H1 (cell line): ENCODE results near the gene GLDC. TPM values are rescaled to one million over a fixed set of nuclear protein-coding genes. Genes with fewer than 3 reads are reported as not detected.

ENCODE experiments used
- CTCF ChIA-PET: fragments of 300-600 bp; sonication (Branson Sonifier 250); formaldehyde crosslinking; loops from one replicate; lab custom pipeline; 2021; ENCODE audit not compliant: partially characterized antibody; lab: Charles Lee
- POLR2A ChIA-PET: fragments of 300-600 bp; sonication (Branson Sonifier 250); formaldehyde crosslinking; loops from one replicate; lab custom pipeline; 2021; ENCODE audit warnings: inconsistent platforms; ENCODE audit not compliant: partially characterized antibody; lab: Charles Lee
- DNase-seq, 2 experiments: peaks; one replicate each; pipeline versions ENCODE4 v3.0.0 to v3.0.0-alpha.2; 2010 to 2022; ENCODE audit warnings: low spot score in 2 of 2, low read depth in 1 of 2, mixed read lengths in 1 of 2
- FAIRE-seq: peaks from 2 replicates; lab custom pipeline; 2011; peaks lifted over from hg19 to GRCh38; lab: Jason Lieb, UNC
- H2AFZ ChIP-seq: 2 replicates; pipeline ENCODE4 v1.8.1; 2012; ENCODE audit warnings: low read length, inconsistent platforms
- H2AK5ac ChIP-seq: 2 replicates; pipeline ENCODE4 v1.6.1; 2013; ENCODE audit warnings: low read depth, low read length
- H2BK120ac ChIP-seq: replicated peaks from 2 replicates; pipeline ENCODE3; 2013; ENCODE audit warnings: low read depth, low read length, inconsistent platforms
- H2BK12ac ChIP-seq: 2 replicates; pipeline ENCODE4 v1.6.1; 2013; ENCODE audit warnings: low read depth, low read length
- H2BK15ac ChIP-seq: 2 replicates; pipeline ENCODE4 v1.6.1; 2013; ENCODE audit warnings: low read length
- H2BK20ac ChIP-seq: 2 replicates; pipeline ENCODE4 v1.6.1; 2013; ENCODE audit warnings: low read length
- H2BK5ac ChIP-seq: 2 replicates; pipeline ENCODE4 v1.6.1; 2013; ENCODE audit warnings: low read depth, low read length
- H3K14ac ChIP-seq: 2 replicates; pipeline ENCODE4 v1.6.1; 2013; ENCODE audit warnings: inconsistent platforms; ENCODE audit not compliant: insufficient read length
- H3K18ac ChIP-seq: 2 replicates; pipeline ENCODE4 v1.6.1; 2013; ENCODE audit warnings: low read length; ENCODE audit errors: extremely low read depth
- H3K23ac ChIP-seq: 2 replicates; pipeline ENCODE4 v1.6.1; 2013; ENCODE audit warnings: inconsistent platforms; ENCODE audit not compliant: insufficient read length
- H3K23me2 ChIP-seq: 2 replicates; pipeline ENCODE4 v1.6.1; 2013; ENCODE audit warnings: low read depth, low read length
- H3K27ac ChIP-seq: 2 replicates; pipeline ENCODE4 v1.6.1; 2011; ENCODE audit warnings: low read depth, low read length, inconsistent platforms
- H3K27me3 ChIP-seq, 4 experiments: replicated peaks in 1 of 4; 1 replicate in 1 of 4; 2 replicates in 3 of 4; pipeline versions ENCODE4 v1.6.1 to v1.8.1; 2011 to 2013; ENCODE audit warnings: low read length in 3 of 4, mild to moderate bottlenecking in 3 of 4, inconsistent platforms in 2 of 4, mixed read lengths in 2 of 4, moderate library complexity in 1 of 4; ENCODE audit not compliant: control insufficient read depth in 3 of 4, insufficient read depth in 3 of 4; ENCODE audit errors: extremely low read depth in 1 of 4
- H3K36me3 ChIP-seq, 4 experiments: 2 replicates each; pipeline versions ENCODE4 v1.6.1 to v1.8.1; 2011 to 2013; ENCODE audit warnings: mild to moderate bottlenecking in 4 of 4, low read length in 3 of 4, moderate library complexity in 2 of 4, control low read depth in 1 of 4, inconsistent platforms in 1 of 4; ENCODE audit not compliant: insufficient read depth in 4 of 4, control insufficient read depth in 2 of 4
- H3K4ac ChIP-seq: replicated peaks from 2 replicates; pipeline ENCODE3; 2013; ENCODE audit warnings: low read length, low read depth, mixed read lengths, inconsistent platforms; ENCODE audit not compliant: insufficient read length
- H3K4me1 ChIP-seq, 4 experiments: replicated peaks in 1 of 4; 1 replicate in 1 of 4; 2 replicates in 3 of 4; pipeline versions ENCODE4 v1.6.1 to v1.8.1; 2011 to 2013; ENCODE audit warnings: low read length in 3 of 4, inconsistent platforms in 2 of 4, mixed read lengths in 1 of 4; ENCODE audit not compliant: insufficient read depth in 4 of 4, control insufficient read depth in 3 of 4
- H3K4me2 ChIP-seq, 2 experiments: 2 replicates each; pipeline versions ENCODE4 v1.6.1 to v1.8.1; 2011 to 2013; ENCODE audit warnings: low read depth in 2 of 2, low read length in 2 of 2, control low read depth in 1 of 2, inconsistent platforms in 1 of 2, mild to moderate bottlenecking in 1 of 2; ENCODE audit not compliant: insufficient read depth in 1 of 2
- H3K4me3 ChIP-seq, 4 experiments: fragments of 200-600, 300-600 bp in 1 of 4; sonication (generic), shearing (Covaris generic), sonication (Bioruptor Twin) in 1 of 4; 2 replicates each; pipeline versions ENCODE4 v1.5.1 to v1.8.1; 2011 to 2016; ENCODE audit warnings: low read length in 4 of 4, low read depth in 3 of 4, control low read depth in 2 of 4, inconsistent platforms in 2 of 4, mild to moderate bottlenecking in 2 of 4, mixed read lengths in 1 of 4, moderate library complexity in 1 of 4; ENCODE audit not compliant: insufficient read depth in 2 of 4; ENCODE audit errors: extremely low read depth in 1 of 4
- H3K56ac ChIP-seq: replicated peaks from 2 replicates; pipeline ENCODE3; 2013; ENCODE audit warnings: low read depth, mild to moderate bottlenecking, mixed read lengths, low read length, inconsistent platforms; ENCODE audit not compliant: insufficient read length
- H3K79me1 ChIP-seq: 2 replicates; pipeline ENCODE4 v1.6.1; 2013; ENCODE audit warnings: low read depth, low read length, control low read depth
- H3K79me2 ChIP-seq, 2 experiments: 2 replicates each; pipeline versions ENCODE4 v1.6.1 to v1.8.1; 2012 to 2013; ENCODE audit warnings: low read length in 2 of 2, mild to moderate bottlenecking in 2 of 2, inconsistent platforms in 1 of 2; ENCODE audit not compliant: insufficient read depth in 2 of 2, control insufficient read depth in 1 of 2
- H3K9ac ChIP-seq, 4 experiments: replicated peaks in 1 of 4; 1 replicate in 1 of 4; 2 replicates in 3 of 4; pipeline versions ENCODE4 v1.6.1 to v1.8.1; 2011 to 2013; ENCODE audit warnings: low read depth in 3 of 4, low read length in 3 of 4, control low read depth in 2 of 4, mild to moderate bottlenecking in 2 of 4, moderate library complexity in 2 of 4, inconsistent platforms in 1 of 4; ENCODE audit errors: extremely low read depth in 1 of 4
- H3K9me3 ChIP-seq, 2 experiments: 2 replicates each; pipeline versions ENCODE4 v1.6.1 to v1.8.1; 2012 to 2013; ENCODE audit warnings: mild to moderate bottlenecking in 2 of 2, moderate library complexity in 2 of 2, control low read depth in 1 of 2, inconsistent platforms in 1 of 2, low read depth in 1 of 2, low read length in 1 of 2, mixed read lengths in 1 of 2; ENCODE audit not compliant: insufficient read depth in 2 of 2
- H4K20me1 ChIP-seq, 2 experiments: replicated peaks in 1 of 2; 2 replicates each; pipeline versions ENCODE3 to v1.8.1; 2011 to 2013; ENCODE audit warnings: inconsistent platforms in 2 of 2, low read length in 2 of 2, mild to moderate bottlenecking in 1 of 2; ENCODE audit not compliant: insufficient read depth in 2 of 2, control insufficient read depth in 1 of 2
- H4K5ac ChIP-seq: 2 replicates; pipeline ENCODE4 v1.6.1; 2013; ENCODE audit warnings: low read length, low read depth, mixed read lengths, inconsistent platforms; ENCODE audit not compliant: insufficient read length
- H4K8ac ChIP-seq: 2 replicates; pipeline ENCODE4 v1.8.0; 2013; ENCODE audit warnings: mild to moderate bottlenecking, moderate library complexity, low read length, inconsistent platforms; ENCODE audit not compliant: insufficient read depth; ENCODE audit errors: extremely low read depth
- H4K91ac ChIP-seq: replicated peaks from 2 replicates; pipeline ENCODE3; 2013; ENCODE audit warnings: low read length, mixed read lengths, inconsistent platforms; ENCODE audit not compliant: insufficient read length
- JUN ChIP-seq: IDR thresholded peaks from 2 replicates; pipeline ENCODE4 v1.6.1; 2011; ENCODE audit warnings: low read depth, mild to moderate bottlenecking, improper control_type of control experiment, low read length
- JUND ChIP-seq: IDR thresholded peaks from 2 replicates; pipeline ENCODE4 v1.6.1; 2011; ENCODE audit warnings: mild to moderate bottlenecking, improper control_type of control experiment, low read length
- SAP30 ChIP-seq: fragments of 300-600 bp; sonication (generic); IDR thresholded peaks from 2 replicates; pipeline ENCODE4 v1.7.1; 2012; ENCODE audit warnings: low read length, moderate library complexity, mild to moderate bottlenecking, inconsistent platforms; ENCODE audit not compliant: insufficient read depth, insufficient replicate concordance
- SIN3A ChIP-seq, 2 experiments: IDR thresholded peaks in 1 of 2; conservative IDR thresholded peaks in 1 of 2; 2 replicates each; pipeline ENCODE4 v1.6.1; 2011 to 2012; ENCODE audit warnings: low read length in 2 of 2, improper control_type of control experiment in 1 of 2, low read depth in 1 of 2, mild to moderate bottlenecking in 1 of 2
- SP2 ChIP-seq: IDR thresholded peaks from 2 replicates; pipeline ENCODE4 v1.6.1; 2012; ENCODE audit warnings: mild to moderate bottlenecking, low read length, inconsistent platforms
- SRF ChIP-seq: IDR thresholded peaks from 2 replicates; pipeline ENCODE4 v1.6.1; 2011; ENCODE audit warnings: mild to moderate bottlenecking, low read depth, low read length, moderate library complexity
- SUZ12 ChIP-seq: fragments of 200-600 bp; sonication (generic); IDR thresholded peaks from 2 replicates; pipeline ENCODE4 v1.6.1; 2012; ENCODE audit warnings: mild to moderate bottlenecking, inconsistent platforms, low read length, moderate library complexity, mixed read lengths
- WGBS, 2 experiments: shearing (Covaris generic) in 1 of 2; methylation state at CpG; one replicate each; pipeline versions ENCODE4 v1.1.6 to v1.1.7; 2013 to 2015; ENCODE audit warnings: low lambda C conversion rate in 2 of 2, mixed read lengths in 2 of 2, inconsistent platforms in 1 of 2, low coverage in 1 of 2, missing lambda C conversion rate in 1 of 2; ENCODE audit not compliant: insufficient replicate concordance in 2 of 2, insufficient coverage in 1 of 2, insufficient read length in 1 of 2; ENCODE audit errors: extremely low coverage in 1 of 2, missing lambda C conversion rate in 1 of 2; 5-methylcytosine and 5-hydroxymethylcytosine counted together
- polyA plus RNA-seq, 7 experiments: library from polyadenylated mRNA; depleted of rRNA in 3 of 7; stranded (reverse) in 5 of 7; unstranded in 2 of 7; fragments of >200 nt in 5 of 7; fragments of 200-250 nt in 2 of 7; gene quantifications; 1 replicate in 5 of 7; 2 replicates in 1 of 7; 4 replicates in 1 of 7; pipeline versions ENCODE4 v1.2.1 to v1.2.3, GENCODE V29; 2011 to 2013; ENCODE audit warnings: missing spikeins in 2 of 7, mixed read lengths in 2 of 7
- total RNA-seq: library from RNA; stranded (reverse); fragmentation: NEBNext Ultra II Directional; extraction: Animal tissue kit (Norgen Biotek cat#: 25700); gene quantifications from 2 replicates; pipeline ENCODE4 v1.2.1, GENCODE V29; 2021

GLDC gene
- total and polyA plus RNA-seq, 2 of the 8 experiments (the other 6 are each of a cell fraction or from before 2014, with no cell fraction given), result 48.8 to 101 TPM

DNA sequence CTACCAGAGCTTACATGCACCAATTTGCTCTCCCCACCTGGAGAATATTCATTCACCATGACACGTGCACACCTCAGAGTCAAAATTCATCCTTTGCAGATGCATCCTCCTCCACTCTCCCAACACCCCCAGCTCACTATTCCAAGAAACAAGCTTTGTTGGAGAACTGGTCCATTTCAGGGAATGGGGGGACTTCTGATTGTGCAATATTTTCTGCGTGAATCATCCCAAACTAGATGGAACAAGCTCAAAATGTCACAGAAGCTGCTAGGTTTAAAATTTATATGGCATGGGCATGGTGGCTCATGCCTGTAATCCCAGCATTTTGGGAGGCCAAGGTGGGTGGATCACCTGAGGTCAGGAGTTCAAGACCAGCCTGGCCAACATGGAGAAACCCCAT lies 3.6 kb downstream of the GLDC start:
- 100% methylated on average over 2 of the region's 2 CpGs; no CpG with 5 or more reads in 1 of the 2 experiments for WGBS, 2 experiments
- H3K4me2 ChIP-seq, result no peak overlapping the region
- H4K91ac ChIP-seq, result no peak overlapping the region
- H3K36me3 ChIP-seq, result no peaks in the 10 kb centered on the region; a peak in 2 of 8 replicates
- no peak overlapping the region for H2AK5ac ChIP-seq
- H3K27ac ChIP-seq, result no peak overlapping the region
- H3K4me3 ChIP-seq, result no peak overlapping the region
- H2BK5ac ChIP-seq, result no peak overlapping the region
- no peak overlapping the region for H2BK120ac ChIP-seq
- no peak overlapping the region for H3K9ac ChIP-seq
- peaks cover 2 to 4% (median 2%) of the 10 kb centered on the region in 4 experiments; a peak in 5 of 7 replicates for H3K4me1 ChIP-seq
- no peak overlapping the region for H3K14ac ChIP-seq
- POLR2A ChIA-PET, result interaction anchor here (0.6 to 1.9 kb wide), 4 partner anchors 11 to 230 kb away, joined by 3 to 4 read pairs (median 4); no protein-coding TSS in a partner anchor
- H2BK20ac ChIP-seq, result no peak overlapping the region
- peaks cover 0 to 67% of the 10 kb centered on the region in 2 experiments; a peak in 3 of 4 replicates for H3K79me2 ChIP-seq
- H2BK15ac ChIP-seq, result no peak overlapping the region
- H4K20me1 ChIP-seq, result peaks cover 0 to 9% of the 10 kb centered on the region in 2 experiments
- no peak for DNase-seq
- no peak overlapping the region for H4K8ac ChIP-seq
- no peak for FAIRE-seq
- peaks cover 12% of the 10 kb centered on the region for H3K23me2 ChIP-seq
- H3K4ac ChIP-seq, result no peak overlapping the region
- peaks cover 0 to 11% (median 7%) of the 10 kb centered on the region in 4 experiments; a peak in 5 of 7 replicates for H3K27me3 ChIP-seq
- no peak overlapping the region for H2BK12ac ChIP-seq
- H3K23ac ChIP-seq, result no peak overlapping the region
- peaks cover 7% of the 10 kb centered on the region for H3K79me1 ChIP-seq
- H2AFZ ChIP-seq, result no peak overlapping the region
- CTCF ChIA-PET, result interaction anchor here (1.0 to 2.1 kb wide), 4 partner anchors 25 to 97 kb away, joined by 3 to 9 read pairs (median 4); no protein-coding TSS in a partner anchor
- H4K5ac ChIP-seq, result no peak overlapping the region
- H3K56ac ChIP-seq, result no peak overlapping the region
- H3K18ac ChIP-seq, result no peak overlapping the region
- H3K9me3 ChIP-seq, result no peaks in the 10 kb centered on the region
- no peak for TF ChIP-seq JUN
- no peak for TF ChIP-seq SIN3A (conservative IDR thresholded peaks at IDR 0.05 in 1 of 2, IDR thresholded peaks at IDR 0.05 in 1 of 2; ENCODE audit: low read depth in 1 of 2, low read length in 2 of 2)
- no peak for TF ChIP-seq SRF
- no peak for TF ChIP-seq SP2
- TF ChIP-seq SAP30, result no peak
- no peak for TF ChIP-seq SUZ12
- no peak for TF ChIP-seq JUND
- TF ChIP-seq, all 59 proteins: peak for 0
